ENCODE measurements around the gene SNX13. TPM values are rescaled to one million over a fixed set of nuclear protein-coding genes. Genes with fewer than 3 reads are reported as not detected.

SNX13 gene
- total RNA-seq, 1 donor from 2014 or later, result 37.6 TPM

GRCh38 chr7:17807242-17807641 is 133.1 kb downstream of the SNX13 start:
- no peak overlapping the region for H3K4me3 ChIP-seq (ENCODE audit: low read length in 3 of 3)
- H3K9me3 ChIP-seq (ENCODE audit: control insufficient read depth in 3 of 3, low read length in 3 of 3), result no peaks in the 10 kb centered on the region
- no peaks in the 10 kb centered on the region for H3K4me1 ChIP-seq (ENCODE audit: control insufficient read depth in 3 of 3, insufficient read depth in 3 of 3, low read length in 3 of 3)
- no peaks in the 10 kb centered on the region for H3K27me3 ChIP-seq (ENCODE audit: control insufficient read depth in 3 of 3, insufficient read depth in 3 of 3, low read length in 3 of 3)
- no peak overlapping the region for H3K27ac ChIP-seq (ENCODE audit: low read depth, low read length)
- H3K36me3 ChIP-seq (ENCODE audit: control insufficient read depth in 3 of 3, insufficient read depth in 3 of 3, low read length in 3 of 3), result peaks cover 0 to 5% (median under 1%) of the 10 kb centered on the region in 3 donors
- no peak overlapping the region for H3K9ac ChIP-seq (ENCODE audit: low read depth in 1 of 3, low read length in 3 of 3)

DNA sequence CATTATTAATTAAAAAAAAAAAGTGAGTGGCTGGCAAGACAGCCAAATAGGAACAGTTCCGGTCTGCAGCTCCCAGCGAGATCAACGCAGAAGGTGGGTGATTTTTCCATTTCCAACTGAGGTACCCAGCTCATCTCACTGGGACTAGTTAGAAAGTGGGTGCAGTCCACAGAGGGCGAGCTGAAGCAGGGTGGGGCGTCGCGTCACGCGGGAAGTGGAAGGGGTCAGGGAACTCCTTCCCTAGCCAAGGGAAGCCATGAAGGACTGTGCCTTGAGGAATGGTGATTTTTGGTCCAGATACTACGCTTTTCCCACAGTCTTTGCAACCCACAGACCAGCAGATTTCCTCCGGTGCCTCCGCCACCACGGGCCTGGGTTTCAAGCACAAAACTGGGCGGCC is 133.7 kb downstream of the SNX13 start:
- Histone ChIP-seq H3K9me3 (ENCODE audit: control insufficient read depth in 3 of 3, low read length in 3 of 3) (no peaks in the 10 kb centered on the region), H3K36me3 (ENCODE audit: control insufficient read depth in 3 of 3, insufficient read depth in 3 of 3, low read length in 3 of 3) (peaks cover 0 to 9% (median 5%) of the 10 kb centered on the region in 3 donors), H3K9ac (ENCODE audit: low read depth in 1 of 3, low read length in 3 of 3) (no peak overlapping the region), H3K27me3 (ENCODE audit: control insufficient read depth in 3 of 3, insufficient read depth in 3 of 3, low read length in 3 of 3) (no peaks in the 10 kb centered on the region), H3K4me1 (ENCODE audit: control insufficient read depth in 3 of 3, insufficient read depth in 3 of 3, low read length in 3 of 3) (no peaks in the 10 kb centered on the region), H3K4me3 (ENCODE audit: low read length in 3 of 3) (no peak overlapping the region), H3K27ac (ENCODE audit: low read depth, low read length) (no peak overlapping the region)

GRCh38 chr7:17802056-17802455 is 138.2 kb downstream of the SNX13 start:
- H3K36me3 ChIP-seq (ENCODE audit: control insufficient read depth in 3 of 3, insufficient read depth in 3 of 3, low read length in 3 of 3), result peaks cover 0 to 26% (median 26%) of the 10 kb centered on the region in 3 donors
- no peaks in the 10 kb centered on the region for H3K4me1 ChIP-seq (ENCODE audit: control insufficient read depth in 3 of 3, insufficient read depth in 3 of 3, low read length in 3 of 3)
- H3K9ac ChIP-seq (ENCODE audit: low read depth in 1 of 3, low read length in 3 of 3), result no peak overlapping the region

DNA sequence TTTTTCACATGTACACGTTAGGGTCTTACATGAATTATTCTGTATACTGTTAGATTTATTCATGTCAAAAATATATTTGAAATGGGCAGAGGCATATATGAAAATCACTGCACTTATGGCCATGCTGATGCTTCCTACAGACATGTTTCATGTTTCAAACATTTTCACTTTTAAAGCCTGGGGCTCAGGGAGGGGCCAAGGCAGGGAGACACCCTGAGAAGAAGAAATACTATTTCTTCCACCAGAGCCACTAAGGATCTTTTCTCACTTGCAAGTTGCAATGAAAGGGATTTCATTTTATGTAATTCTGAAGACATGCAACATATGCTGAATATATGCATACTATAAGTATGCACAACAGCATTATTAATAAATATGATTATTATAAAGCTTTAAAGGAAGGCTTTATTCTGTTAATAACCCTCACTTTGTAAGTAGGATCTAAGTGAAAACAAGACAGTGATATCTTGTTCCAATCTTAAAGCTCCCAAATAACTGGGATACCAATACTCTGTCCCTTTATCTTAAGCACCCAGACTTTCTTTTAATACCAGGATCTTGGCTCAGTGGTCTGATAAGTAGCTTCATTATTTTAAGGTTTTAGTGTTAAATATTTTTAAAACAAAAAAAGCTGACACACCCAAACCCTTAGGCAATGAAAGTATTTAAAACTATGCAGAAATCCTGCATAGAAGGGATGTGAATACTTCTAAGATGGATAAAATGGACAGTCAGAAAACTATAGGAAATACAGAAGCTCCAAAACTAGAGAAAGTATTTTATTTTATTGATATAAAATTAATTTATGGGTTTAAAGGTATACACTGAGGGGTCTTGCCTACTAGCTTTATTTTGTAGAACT is 148.0 kb downstream of the SNX13 start:
- no peak overlapping the region for H3K9ac ChIP-seq (ENCODE audit: low read depth in 1 of 3, low read length in 3 of 3)
- H3K9me3 ChIP-seq (ENCODE audit: control insufficient read depth in 3 of 3, low read length in 3 of 3), result no peaks in the 10 kb centered on the region
- peaks cover 5 to 20% (median 16%) of the 10 kb centered on the region in 3 donors for H3K36me3 ChIP-seq (ENCODE audit: control insufficient read depth in 3 of 3, insufficient read depth in 3 of 3, low read length in 3 of 3)
- H3K4me1 ChIP-seq (ENCODE audit: control insufficient read depth in 3 of 3, insufficient read depth in 3 of 3, low read length in 3 of 3), result no peaks in the 10 kb centered on the region
- H3K27ac ChIP-seq (ENCODE audit: low read depth, low read length), result no peak overlapping the region
- H3K27me3 ChIP-seq (ENCODE audit: control insufficient read depth in 3 of 3, insufficient read depth in 3 of 3, low read length in 3 of 3), result no peaks in the 10 kb centered on the region
- no peak overlapping the region for H3K4me3 ChIP-seq (ENCODE audit: low read length in 3 of 3)

More at GRCh38 chr7:17802056-17802455, 138.2 kb downstream of the SNX13 start:
- Histone ChIP-seq H3K4me3 (ENCODE audit: low read length in 3 of 3) (no peak overlapping the region), H3K27ac (ENCODE audit: low read depth, low read length) (no peak overlapping the region), H3K27me3 (ENCODE audit: control insufficient read depth in 3 of 3, insufficient read depth in 3 of 3, low read length in 3 of 3) (no peaks in the 10 kb centered on the region), H3K9me3 (ENCODE audit: control insufficient read depth in 3 of 3, low read length in 3 of 3) (no peaks in the 10 kb centered on the region)

- Histone ChIP-seq H3K27ac (ENCODE audit: low read depth, low read length) (no peak overlapping the region), H3K4me3 (ENCODE audit: low read length in 3 of 3) (no peak overlapping the region), H3K9me3 (ENCODE audit: control insufficient read depth in 3 of 3, low read length in 3 of 3) (no peaks in the 10 kb centered on the region), H3K9ac (ENCODE audit: low read depth in 1 of 3, low read length in 3 of 3) (no peak overlapping the region), H3K36me3 (ENCODE audit: control insufficient read depth in 3 of 3, insufficient read depth in 3 of 3, low read length in 3 of 3) (peaks cover 0 to 8% (median 0%) of the 10 kb centered on the region in 3 donors), H3K27me3 (ENCODE audit: control insufficient read depth in 3 of 3, insufficient read depth in 3 of 3, low read length in 3 of 3) (no peaks in the 10 kb centered on the region), H3K4me1 (ENCODE audit: control insufficient read depth in 3 of 3, insufficient read depth in 3 of 3, low read length in 3 of 3) (no peaks in the 10 kb centered on the region)
Observed at GRCh38 chr7:17787257-17787656, 153.0 kb downstream of the SNX13 start.

DNA sequence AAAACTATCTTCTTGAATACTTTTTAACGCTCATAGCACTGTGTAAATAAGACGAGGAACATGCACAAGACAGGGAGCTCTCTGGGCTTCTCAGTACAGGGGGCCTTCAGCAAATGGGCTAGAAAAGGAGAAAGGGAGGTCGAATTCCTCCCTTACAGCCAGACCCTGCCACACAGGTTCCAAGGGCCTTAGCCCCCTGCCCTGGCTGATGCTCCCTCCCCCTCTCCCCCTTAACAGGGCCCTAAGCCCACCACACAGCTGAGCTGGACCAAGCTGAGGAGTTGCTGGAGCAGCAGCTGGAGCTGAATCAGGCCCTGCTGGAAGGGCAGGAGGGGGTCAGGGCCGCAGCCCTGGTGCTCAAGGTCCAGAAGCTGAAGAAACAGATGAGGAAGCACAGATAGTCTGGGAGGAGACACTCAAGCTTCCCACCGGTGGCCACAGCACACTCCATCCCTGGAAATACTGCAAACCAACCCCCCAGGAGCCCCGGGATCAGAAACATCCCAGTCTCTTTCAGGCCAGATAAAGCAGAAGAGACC is 153.9 kb downstream of the SNX13 start:
- Histone ChIP-seq H3K9me3 (ENCODE audit: control insufficient read depth in 3 of 3, low read length in 3 of 3) (no peaks in the 10 kb centered on the region), H3K9ac (ENCODE audit: low read depth in 1 of 3, low read length in 3 of 3) (no peak overlapping the region), H3K4me1 (ENCODE audit: control insufficient read depth in 3 of 3, insufficient read depth in 3 of 3, low read length in 3 of 3) (no peaks in the 10 kb centered on the region), H3K27me3 (ENCODE audit: control insufficient read depth in 3 of 3, insufficient read depth in 3 of 3, low read length in 3 of 3) (no peaks in the 10 kb centered on the region), H3K36me3 (ENCODE audit: control insufficient read depth in 3 of 3, insufficient read depth in 3 of 3, low read length in 3 of 3) (peaks cover 0 to 4% (median 0%) of the 10 kb centered on the region in 3 donors), H3K4me3 (ENCODE audit: low read length in 3 of 3) (no peak overlapping the region), H3K27ac (ENCODE audit: low read depth, low read length) (no peak overlapping the region)

- no peak overlapping the region for H3K9ac ChIP-seq (ENCODE audit: low read depth in 1 of 3, low read length in 3 of 3)
- H3K27ac ChIP-seq (ENCODE audit: low read depth, low read length), result no peak overlapping the region
- no peaks in the 10 kb centered on the region for H3K9me3 ChIP-seq (ENCODE audit: control insufficient read depth in 3 of 3, low read length in 3 of 3)
Observed at GRCh38 chr7:17782216-17782549, 158.1 kb downstream of the SNX13 start.

GRCh38 chr7:17781491-17782215 is 158.6 kb downstream of the SNX13 start:
- Histone ChIP-seq H3K36me3 (ENCODE audit: control insufficient read depth in 3 of 3, insufficient read depth in 3 of 3, low read length in 3 of 3) (no peaks in the 10 kb centered on the region), H3K9me3 (ENCODE audit: control insufficient read depth in 3 of 3, low read length in 3 of 3) (no peaks in the 10 kb centered on the region), H3K4me1 (ENCODE audit: control insufficient read depth in 3 of 3, insufficient read depth in 3 of 3, low read length in 3 of 3) (no peaks in the 10 kb centered on the region), H3K27me3 (ENCODE audit: control insufficient read depth in 3 of 3, insufficient read depth in 3 of 3, low read length in 3 of 3) (no peaks in the 10 kb centered on the region), H3K4me3 (ENCODE audit: low read length in 3 of 3) (no peak overlapping the region), H3K27ac (ENCODE audit: low read depth, low read length) (no peak overlapping the region), H3K9ac (ENCODE audit: low read depth in 1 of 3, low read length in 3 of 3) (no peak overlapping the region)

More at GRCh38 chr7:17782216-17782549, 158.1 kb downstream of the SNX13 start:
- Histone ChIP-seq H3K27me3 (ENCODE audit: control insufficient read depth in 3 of 3, insufficient read depth in 3 of 3, low read length in 3 of 3) (no peaks in the 10 kb centered on the region), H3K4me3 (ENCODE audit: low read length in 3 of 3) (no peak overlapping the region), H3K4me1 (ENCODE audit: control insufficient read depth in 3 of 3, insufficient read depth in 3 of 3, low read length in 3 of 3) (no peaks in the 10 kb centered on the region), H3K36me3 (ENCODE audit: control insufficient read depth in 3 of 3, insufficient read depth in 3 of 3, low read length in 3 of 3) (no peaks in the 10 kb centered on the region)

DNA sequence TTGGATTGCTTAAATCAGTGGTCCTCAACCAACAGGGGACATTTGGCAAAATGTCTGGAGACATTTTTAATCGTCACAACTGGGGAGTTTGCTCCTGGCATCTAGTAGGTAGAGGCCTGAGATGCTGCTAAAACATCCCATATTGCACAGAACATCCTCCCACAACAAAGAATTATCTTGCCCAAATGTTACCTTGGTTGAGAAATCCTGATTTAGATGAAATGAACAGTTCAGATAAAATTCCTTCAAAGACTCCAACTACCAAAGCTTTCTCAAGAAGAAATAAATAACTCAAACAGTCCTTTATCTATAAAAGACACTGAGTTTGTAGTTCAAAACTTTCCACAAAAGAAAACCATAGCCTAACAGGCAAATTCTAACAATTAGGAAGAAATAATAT is 160.9 kb downstream of the SNX13 start:
- Histone ChIP-seq H3K4me1 (ENCODE audit: control insufficient read depth in 3 of 3, insufficient read depth in 3 of 3, low read length in 3 of 3) (no peaks in the 10 kb centered on the region), H3K9ac (ENCODE audit: low read depth in 1 of 3, low read length in 3 of 3) (no peak overlapping the region)

More for the DNA sequence above, 160.9 kb downstream of the SNX13 start:
- H3K36me3 ChIP-seq (ENCODE audit: control insufficient read depth in 3 of 3, insufficient read depth in 3 of 3, low read length in 3 of 3), result no peaks in the 10 kb centered on the region
- no peak overlapping the region for H3K4me3 ChIP-seq (ENCODE audit: low read length in 3 of 3)
- H3K9me3 ChIP-seq (ENCODE audit: control insufficient read depth in 3 of 3, low read length in 3 of 3), result no peaks in the 10 kb centered on the region
- no peak overlapping the region for H3K27ac ChIP-seq (ENCODE audit: low read depth, low read length)
- no peaks in the 10 kb centered on the region for H3K27me3 ChIP-seq (ENCODE audit: control insufficient read depth in 3 of 3, insufficient read depth in 3 of 3, low read length in 3 of 3)

Data from skeletal muscle tissue (tissue), 4 donors.